AG10803 (cell line): ENCODE results near the gene KCNE4.

Experiments used
- DNase-seq: peaks from one replicate; pipeline ENCODE4 v3.0.0; 2010; ENCODE audit warnings: low read depth
- H3K4me3 ChIP-seq: 2 replicates; pipeline ENCODE4 v1.5.1; 2011; ENCODE audit warnings: mild to moderate bottlenecking, low read length, control low read depth
- TF ChIP-seq, protein P1 (sequence below): conservative IDR thresholded peaks from 2 replicates; pipeline ENCODE4 v1.5.1; 2011; ENCODE audit warnings: mild to moderate bottlenecking, low read length, control low read depth, inconsistent platforms

The KCNE4 gene

DNA sequence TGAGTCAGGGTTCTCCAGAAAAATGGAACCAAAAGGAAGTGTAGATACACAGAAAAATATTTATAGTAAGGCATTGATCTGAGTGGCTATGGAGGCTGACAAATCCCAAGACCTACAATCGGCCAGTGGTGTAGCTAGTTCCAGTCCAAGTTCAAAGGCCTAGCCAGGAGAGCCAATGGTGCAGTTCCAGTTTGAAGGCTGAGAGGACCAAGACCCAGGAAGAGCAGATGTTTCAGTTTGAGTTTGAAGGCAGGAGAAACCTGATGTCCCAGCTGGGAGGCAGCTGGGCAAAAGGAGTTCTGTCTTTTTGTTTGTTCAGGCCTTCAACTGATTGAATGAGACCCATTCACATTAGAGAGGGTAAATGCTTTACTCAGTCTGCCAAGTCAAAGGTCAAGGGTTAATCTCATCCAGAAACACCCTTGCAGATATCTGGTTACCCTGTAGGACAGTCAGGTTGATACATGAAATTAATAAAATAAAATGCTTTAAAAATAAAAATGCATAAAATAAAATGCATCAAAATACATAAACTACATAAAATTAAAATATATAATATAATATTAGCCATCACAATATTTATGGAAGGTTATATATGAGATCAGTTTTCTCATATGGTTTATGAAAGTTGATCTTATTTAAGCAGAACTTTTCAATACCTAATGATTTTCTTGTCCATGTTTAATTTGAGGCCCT, 38.7 kb downstream of the KCNE4 start:
- no peak overlapping the region for H3K4me3 ChIP-seq
- TF ChIP-seq, protein P1, sequence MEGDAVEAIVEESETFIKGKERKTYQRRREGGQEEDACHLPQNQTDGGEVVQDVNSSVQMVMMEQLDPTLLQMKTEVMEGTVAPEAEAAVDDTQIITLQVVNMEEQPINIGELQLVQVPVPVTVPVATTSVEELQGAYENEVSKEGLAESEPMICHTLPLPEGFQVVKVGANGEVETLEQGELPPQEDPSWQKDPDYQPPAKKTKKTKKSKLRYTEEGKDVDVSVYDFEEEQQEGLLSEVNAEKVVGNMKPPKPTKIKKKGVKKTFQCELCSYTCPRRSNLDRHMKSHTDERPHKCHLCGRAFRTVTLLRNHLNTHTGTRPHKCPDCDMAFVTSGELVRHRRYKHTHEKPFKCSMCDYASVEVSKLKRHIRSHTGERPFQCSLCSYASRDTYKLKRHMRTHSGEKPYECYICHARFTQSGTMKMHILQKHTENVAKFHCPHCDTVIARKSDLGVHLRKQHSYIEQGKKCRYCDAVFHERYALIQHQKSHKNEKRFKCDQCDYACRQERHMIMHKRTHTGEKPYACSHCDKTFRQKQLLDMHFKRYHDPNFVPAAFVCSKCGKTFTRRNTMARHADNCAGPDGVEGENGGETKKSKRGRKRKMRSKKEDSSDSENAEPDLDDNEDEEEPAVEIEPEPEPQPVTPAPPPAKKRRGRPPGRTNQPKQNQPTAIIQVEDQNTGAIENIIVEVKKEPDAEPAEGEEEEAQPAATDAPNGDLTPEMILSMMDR: no peak
- no peak for DNase-seq

DNA sequence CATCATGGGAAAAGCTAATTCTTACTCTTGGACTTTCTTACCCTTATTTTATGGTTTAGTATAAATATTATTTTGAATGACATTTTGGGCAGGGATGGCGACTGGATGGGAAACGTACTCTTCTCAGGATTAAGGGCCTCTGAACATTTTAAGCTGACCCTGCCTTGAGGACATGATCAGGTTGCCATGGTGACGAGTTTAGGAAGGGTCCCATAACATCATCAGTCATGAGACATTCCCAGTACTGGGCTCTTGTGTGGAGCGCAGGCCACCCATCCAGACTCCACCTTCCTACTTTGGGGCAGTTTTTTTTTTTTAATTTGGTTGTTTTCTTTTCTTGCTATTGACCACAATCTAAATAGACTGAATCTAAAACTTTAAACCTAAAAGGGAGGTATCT, 40.7 kb downstream of the KCNE4 start:
- DNase-seq: no peak
- H3K4me3 ChIP-seq: no peak overlapping the region
- TF ChIP-seq, protein P1: no peak

DNA sequence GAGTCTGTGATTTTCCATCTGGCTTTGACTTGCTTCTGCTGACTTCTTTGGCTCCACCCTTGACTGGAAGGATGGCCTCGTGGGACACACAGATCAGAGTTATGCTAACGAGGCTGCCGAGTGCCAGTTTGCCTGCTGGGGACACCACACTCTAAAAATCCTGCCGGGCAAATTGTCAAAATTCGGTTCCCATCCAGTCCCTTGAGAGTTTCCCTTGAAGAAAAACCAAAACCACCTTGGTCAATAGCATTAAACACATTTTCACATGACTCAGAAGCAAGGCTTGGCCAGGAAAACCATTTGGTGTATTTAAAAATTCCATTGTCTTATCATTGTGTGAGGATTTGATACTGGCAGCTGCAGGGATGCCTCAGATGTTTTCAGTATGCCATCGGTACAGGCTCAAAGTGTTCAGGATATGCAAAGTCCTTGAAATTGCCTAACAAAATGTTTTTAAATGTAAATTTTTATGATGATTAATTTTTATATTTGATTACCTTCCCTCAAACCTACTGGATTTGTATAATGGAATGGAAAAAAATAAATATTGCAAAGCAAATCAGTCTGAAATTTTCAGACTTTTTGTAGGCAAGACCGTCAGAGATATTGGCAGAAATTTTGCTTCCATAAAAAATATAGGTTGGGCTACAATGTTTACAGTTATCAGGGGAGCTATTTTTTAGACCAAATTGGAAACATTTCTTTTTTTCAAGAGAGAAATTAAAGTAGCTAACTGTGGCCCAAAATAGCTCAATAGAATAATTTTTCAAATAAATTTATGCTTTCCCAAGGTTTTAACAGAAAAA, 41.6 kb downstream of the KCNE4 start:
- TF ChIP-seq, protein P1: peak; percentile 14; the same call in 1 of the 2 replicates
- no peak overlapping the region for H3K4me3 ChIP-seq
- peak; percentile 95 for DNase-seq

DNA sequence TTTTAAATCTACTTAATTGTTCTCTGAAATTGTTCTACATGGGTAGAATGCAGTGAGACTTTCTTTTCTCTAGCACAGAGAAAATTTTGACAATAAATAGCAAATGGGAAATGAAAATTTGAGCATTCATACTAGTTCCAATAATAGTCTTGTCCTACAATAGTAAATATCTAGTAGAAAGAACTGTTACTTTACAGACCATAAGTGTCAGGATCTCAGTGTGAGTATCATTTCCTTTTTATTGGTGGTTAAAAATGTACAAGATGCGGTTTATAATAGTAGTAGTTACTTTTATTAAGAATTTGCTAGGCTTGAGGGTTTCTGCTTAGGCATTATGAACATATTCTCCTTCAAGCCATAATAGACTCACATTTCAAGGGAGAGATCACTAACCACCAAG, 43.2 kb downstream of the KCNE4 start:
- DNase-seq: no peak
- no peak overlapping the region for H3K4me3 ChIP-seq
- TF ChIP-seq, protein P1: no peak

GRCh38 chr2:223096235-223096970, 44.4 kb downstream of the KCNE4 start:
- TF ChIP-seq, protein P1: no peak
- DNase-seq: no peak
- H3K4me3 ChIP-seq: no peak overlapping the region

- H3K4me3 ChIP-seq: no peak overlapping the region
- TF ChIP-seq, protein P1: no peak
- no peak for DNase-seq
Observed at GRCh38 chr2:223097888-223098383, 45.9 kb downstream of the KCNE4 start.
